GM13976 (cell line): ENCODE measurements around the gene TRPM1.

Experiments used
- DNase-seq: peaks from one replicate; pipeline ENCODE4 v3.0.0; 2012; ENCODE audit warnings: low spot score
- CTCF ChIP-seq: IDR thresholded peaks from 2 replicates; pipeline ENCODE4 v1.5.1; 2012; ENCODE audit warnings: borderline replicate concordance, mild to moderate bottlenecking; ENCODE audit not compliant: insufficient read depth; ENCODE audit errors: extremely low read depth, missing control alignments, control extremely low read depth
- in situ Hi-C: fragments of 300-500 bp; cut with MboI; formaldehyde crosslinking; loops from one replicate; pipeline ENCODE4 v1.12.0; 2022; ENCODE audit warnings: low sequenced_read_pairs, mixed read lengths, inconsistent platforms; ENCODE audit not compliant: unreplicated experiment

TRPM1 gene

DNA sequence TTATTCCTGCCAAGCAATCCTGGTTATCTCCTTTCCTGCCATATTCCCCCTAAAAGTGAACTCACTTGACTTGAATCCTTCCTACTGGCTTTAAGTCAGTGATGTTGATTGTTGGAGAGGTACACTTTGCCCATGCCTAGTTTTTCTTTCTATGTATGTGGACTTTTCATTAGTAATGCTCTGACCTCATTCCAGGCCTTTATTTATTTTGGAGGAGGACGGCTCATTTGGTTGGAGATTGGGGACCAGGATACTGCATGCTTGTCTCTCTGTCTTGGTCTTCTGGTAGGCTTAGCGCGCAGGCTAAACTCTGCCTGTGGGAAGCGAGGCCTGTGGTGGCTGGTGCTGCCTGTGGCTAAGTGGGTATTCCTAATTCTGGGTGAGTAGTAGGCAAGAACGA, 81.0 kb downstream of the TRPM1 start:
- in situ Hi-C loops: no loop called here
- DNase-seq: no peak
- TF ChIP-seq CTCF: no peak

- in situ Hi-C loops: no loop called here
- no peak for TF ChIP-seq CTCF
- DNase-seq: no peak
Measured at GRCh38 chr15:31019986-31020385, 81.5 kb downstream of the TRPM1 start.

DNA sequence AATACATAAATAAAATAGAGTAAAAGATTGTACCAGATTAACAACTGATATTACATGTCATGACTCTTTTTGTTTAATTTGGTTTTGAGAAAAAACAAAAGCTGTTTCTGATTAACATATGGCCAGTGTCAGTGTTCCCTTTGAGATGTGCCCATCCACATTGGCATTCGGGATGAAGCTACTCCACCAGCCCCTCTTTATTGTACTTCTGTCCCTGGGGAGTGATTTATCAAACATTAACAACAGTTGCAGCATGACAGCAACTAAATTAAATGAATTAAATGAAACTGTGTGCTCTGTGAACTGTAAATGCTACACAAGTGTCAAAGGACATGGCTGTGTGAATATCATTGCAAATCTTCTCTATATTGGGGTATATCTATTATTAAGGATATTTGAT, 84.2 kb downstream of the TRPM1 start:
- no peak for DNase-seq
- no peak for TF ChIP-seq CTCF
- in situ Hi-C loops: no loop called here

GRCh38 chr15:31016446-31016915, 85.0 kb downstream of the TRPM1 start:
- DNase-seq: no peak
- in situ Hi-C loops: no loop called here
- no peak for TF ChIP-seq CTCF

DNA sequence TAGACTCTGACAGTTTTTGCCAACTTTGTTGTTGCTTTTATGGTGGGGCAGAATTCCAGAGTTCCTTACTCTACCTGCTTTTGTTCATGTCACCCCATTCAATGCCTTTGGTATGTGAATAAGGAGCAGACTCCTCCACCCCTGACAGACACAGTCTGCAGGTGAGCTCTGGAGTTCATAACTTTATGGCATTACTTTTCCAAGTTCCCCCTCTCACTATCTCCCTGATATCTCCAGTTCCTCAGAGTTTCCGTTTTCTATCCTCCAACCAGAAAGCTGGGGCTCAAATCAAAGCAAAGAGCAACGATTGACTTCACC, 87.0 kb downstream of the TRPM1 start:
- no peak for DNase-seq
- in situ Hi-C loops: no loop called here
- no peak for TF ChIP-seq CTCF

DNA sequence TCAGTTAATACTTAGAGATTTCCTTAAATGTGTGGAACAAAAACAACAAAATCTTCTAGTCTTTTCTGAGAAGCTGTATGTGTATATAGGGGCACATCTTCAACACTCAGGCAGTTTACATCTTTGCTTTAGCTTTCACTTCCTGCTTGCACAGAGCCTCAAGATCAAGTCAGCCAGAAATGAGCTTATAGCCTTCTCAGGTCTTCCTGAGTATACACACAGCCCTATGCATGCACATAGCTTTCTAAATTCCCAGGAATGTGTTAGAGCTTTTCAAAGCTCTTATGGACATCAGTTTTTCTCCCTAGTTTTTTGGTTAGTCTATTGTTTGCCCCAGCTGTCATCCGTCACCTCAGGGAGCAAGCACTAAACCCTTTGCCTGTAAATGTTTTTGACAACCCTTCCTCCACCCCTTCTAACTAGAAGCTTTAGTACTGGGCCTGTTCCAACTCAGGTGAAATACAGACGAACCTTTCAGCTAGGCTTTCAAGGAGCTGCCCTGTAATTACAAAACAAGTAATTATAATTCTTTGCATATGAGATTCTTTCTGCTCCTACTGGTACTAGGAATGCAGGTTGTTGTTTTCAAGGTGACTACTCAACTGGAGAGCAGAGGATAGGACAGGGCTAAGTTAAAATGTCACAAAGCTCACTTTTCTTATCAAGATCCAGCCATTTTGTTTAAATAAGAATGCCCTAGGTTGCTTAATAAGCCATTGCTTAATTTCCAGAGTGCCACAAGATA, 87.5 kb downstream of the TRPM1 start:
- peak; percentile 56 for DNase-seq
- in situ Hi-C loops: no loop called here
- no peak for TF ChIP-seq CTCF

DNA sequence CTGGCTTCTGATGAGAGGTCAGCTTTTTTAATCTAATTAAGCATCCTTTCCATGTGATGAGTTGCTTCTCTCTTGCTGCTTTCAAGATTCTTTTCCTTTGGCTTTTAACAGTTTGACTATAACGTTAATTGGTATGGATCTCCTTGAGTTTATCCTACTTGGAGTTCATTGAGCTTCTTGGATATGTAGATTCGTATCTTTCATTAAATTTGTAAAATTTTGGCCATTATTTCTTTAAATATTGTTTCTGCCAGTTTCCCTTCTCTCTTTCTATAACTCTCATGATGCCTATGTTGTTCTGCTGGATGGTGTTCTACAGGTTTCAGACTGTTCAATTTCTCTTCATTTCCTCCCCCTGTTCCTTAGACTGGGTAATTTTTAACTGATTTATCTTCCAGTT, 89.1 kb downstream of the TRPM1 start:
- no peak for TF ChIP-seq CTCF
- in situ Hi-C loops: no loop called here
- no peak for DNase-seq
